ENCODE data around the gene PDZK1IP1.

Gene PDZK1IP1, protein sequence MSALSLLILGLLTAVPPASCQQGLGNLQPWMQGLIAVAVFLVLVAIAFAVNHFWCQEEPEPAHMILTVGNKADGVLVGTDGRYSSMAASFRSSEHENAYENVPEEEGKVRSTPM

DNA sequence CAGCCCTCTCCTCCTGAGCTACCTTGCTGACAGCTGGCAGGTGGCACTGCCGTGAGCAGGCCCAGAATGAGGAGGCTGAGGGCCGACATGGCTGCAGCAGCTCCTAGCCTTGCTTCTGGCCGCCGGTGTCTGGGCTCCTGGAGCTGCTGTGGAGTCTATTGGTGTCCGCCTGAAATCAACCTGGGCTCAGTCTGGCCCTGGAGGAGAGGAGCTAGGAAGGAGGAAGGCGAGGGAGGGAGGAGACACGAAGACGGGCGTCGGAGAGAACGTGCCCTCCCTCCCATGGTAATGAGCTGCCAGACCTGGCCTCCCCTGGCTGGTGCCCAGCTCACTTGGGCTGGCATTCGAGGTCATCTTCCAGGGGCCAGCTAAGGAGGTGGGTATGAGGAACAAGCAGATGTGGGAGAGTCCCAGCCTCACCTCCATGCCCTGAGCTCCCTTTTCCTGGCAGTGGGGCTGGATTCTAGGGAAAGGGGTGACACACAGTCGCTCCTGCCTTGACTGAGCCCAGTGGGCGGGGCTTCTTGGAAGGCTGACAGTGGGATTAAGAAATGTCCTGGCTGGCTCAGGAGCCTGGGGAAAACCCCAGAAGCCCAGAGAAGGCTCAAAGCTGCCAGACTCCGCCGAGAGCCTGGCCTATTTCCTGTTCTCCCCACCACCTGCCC lies at the start of gene PDZK1IP1:
TSS of gene PDZK1IP1 (minus strand) at position 193 of the 665 bp plus-strand sequence. CDS start at position 89, 104 bp downstream.
- DNase-seq: no peak

DNA sequence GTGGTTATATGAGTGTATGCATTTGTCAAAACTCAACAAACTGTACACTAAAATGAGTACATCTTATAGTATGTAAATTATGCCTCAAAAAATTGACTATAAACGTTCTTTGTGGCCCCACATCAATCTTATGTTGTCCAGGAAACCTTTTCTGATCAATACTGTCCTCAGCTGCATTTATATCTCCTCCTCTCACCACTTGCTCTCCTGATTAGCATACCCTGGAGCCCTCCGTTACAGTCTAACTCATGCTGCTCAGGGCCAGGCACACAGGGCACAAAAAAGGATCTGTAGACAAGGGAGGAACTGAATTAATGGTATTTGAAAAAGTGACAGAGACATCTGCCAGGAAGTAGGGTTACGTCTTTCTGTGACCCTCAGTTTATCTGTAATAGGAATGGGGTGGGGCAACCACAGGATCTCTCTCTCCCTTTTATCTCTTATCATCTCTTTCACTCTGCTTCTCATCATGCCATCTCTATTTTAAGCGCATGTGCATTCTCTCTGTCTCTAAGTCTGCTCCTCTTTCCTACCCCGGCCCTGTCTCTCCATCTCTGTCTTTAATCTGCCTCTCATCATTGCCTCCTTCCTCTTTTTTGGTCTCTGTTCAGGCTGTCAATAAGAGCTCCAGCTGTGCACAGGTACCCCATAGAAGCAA lies 49.2 kb upstream of the PDZK1IP1 start:
- no peak for DNase-seq

DNA sequence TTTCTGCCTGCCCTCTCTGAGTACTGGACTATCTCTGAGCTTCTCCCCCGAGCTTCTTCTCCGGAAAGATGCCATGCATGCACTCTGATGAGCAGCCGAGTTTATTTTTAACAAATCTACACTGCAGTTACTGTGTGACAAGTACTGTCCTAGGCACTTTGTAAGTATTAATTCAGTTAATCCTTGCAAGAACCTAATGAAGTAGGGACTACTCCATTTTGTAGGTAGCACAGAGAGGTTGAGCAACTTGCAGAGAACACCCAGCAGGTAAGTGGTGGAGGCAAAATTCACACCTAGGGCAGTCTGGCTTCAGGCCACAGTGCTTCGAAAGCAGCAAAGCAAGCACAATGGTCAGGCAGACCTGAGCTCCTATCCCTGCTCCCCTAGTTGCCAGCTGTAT lies 46.0 kb upstream of the PDZK1IP1 start:
- DNase-seq: no peak

GRCh38 chr1:47235241-47235681 lies 45.4 kb upstream of the PDZK1IP1 start:
- DNase-seq: no peak

DNA sequence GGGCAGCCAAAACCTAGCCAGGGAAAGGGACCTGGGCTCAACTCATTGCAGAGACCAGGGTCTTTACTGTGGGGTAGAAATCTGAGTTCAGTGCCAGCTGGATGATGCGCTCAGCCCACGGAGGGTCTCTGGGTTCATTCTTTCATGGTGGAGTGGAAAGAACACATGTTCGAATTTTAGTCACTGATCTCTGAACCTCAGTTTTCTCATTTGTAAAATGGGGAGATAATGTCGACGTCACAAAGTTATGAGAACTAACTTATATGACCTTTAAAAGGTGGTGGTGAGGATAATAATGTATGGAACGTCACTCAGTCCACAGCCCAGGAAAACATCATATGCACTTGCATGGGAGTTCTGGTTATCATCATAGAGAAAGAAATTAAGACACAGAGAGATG lies 43.4 kb upstream of the PDZK1IP1 start:
- DNase-seq: no peak

DNA sequence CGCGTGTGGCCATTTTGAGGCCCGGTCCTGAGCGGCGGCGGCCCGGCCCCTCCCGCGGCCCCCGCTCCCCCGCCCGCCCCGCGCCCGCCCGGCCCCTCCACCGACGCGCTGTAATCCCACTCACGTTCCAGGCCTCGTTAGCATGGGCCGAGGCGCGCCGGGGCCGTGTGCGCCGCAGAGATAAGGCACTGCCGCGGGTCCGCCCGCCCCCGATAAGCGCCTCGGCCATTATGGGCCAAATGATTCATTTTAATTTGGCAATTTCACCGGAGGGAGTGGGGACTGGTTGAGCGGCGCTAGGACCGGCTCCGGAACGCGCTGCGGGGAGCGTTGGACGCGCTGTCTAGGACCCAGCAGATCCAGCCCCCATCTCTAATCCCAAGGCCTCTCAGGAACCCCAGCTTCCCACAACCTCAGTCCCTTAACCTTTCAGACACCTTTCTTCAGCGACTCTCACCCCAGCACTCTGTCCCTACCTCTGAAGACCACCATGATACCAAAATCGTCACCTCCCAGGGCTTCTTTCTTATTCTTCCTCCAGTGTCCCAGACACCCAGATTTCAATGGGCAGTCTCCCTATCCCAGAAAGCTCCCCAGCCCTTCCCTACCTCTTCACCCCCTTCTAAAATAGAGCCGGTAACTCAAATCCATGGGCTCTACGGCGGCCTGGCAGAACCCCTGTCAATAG lies 42.5 kb upstream of the PDZK1IP1 start, which contains the start of gene TAL1:
TSS of gene TAL1 (minus strand) at position 39 of the 688 bp plus-strand sequence. CDS start 6,337 bp downstream, outside the sequence.
- no peak for DNase-seq

DNA sequence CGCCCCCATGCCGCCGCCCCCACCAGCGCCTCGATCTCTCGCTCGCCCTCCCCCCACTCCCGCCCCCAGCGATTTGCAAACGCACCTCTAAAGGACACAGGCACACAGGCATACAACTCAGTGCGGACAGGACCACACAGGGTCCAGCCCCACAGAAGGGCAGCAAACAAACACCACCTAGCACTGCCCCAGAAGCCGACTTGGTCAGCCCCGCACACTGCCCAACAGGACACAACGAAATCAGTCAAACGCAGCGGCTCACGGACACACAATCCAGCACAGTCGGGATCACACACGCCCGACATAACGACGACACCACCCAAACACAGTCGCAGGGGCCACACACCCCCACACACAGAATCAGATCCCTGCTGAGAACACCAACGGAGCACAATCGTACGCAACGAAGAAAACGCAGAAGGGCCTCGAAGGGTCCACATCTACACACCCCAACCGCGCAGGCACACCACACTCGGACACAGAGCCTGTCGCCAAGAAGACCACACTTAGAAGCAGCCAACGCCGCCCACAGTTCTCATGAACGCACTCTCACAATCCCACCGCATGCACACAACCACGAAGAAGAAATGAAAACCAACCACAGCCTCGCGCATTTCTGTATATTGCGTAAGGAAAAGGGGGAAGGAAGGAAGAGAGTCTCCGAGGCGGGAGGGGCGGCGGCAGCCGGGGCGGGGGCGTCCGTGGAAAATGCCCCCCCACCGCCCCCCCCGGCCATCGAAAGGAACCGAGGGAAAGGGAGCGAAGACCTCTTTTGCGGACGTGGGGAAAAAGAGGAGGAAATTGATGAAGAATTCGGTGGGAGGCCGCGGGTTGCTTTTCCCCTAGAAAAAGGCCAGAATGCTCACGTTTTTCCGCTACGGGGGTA lies 41.7 kb upstream of the PDZK1IP1 start:
- no peak for DNase-seq

DNA sequence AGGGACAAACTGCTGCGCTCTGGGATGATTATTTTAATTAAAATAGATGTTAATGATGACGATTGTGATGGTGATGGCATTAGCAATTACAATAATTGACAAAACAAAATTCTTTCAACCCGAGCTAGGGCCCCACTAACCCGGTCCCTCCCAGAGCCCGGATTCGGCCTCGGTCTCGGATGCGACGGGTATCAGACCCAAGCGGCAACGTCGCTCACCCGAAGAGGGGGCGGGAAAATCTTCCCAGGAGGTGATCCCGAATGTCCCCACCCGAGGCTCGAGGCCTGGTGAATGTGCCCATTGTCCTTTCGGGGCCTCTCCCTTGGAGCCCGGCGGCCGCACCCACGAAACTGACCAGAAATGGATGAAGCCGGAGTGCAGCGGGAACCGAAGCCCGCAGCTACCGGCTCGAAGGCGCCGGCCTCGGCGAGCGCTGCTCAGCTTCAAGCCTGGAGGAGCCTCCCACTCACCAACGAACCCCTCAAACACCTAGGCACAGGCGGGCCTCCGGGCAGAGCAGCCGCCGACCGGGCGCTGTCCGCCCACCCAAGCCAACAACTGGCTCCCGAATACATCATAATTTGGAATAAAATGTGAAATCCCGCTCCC lies 41.0 kb upstream of the PDZK1IP1 start:
- no peak for DNase-seq

DNA sequence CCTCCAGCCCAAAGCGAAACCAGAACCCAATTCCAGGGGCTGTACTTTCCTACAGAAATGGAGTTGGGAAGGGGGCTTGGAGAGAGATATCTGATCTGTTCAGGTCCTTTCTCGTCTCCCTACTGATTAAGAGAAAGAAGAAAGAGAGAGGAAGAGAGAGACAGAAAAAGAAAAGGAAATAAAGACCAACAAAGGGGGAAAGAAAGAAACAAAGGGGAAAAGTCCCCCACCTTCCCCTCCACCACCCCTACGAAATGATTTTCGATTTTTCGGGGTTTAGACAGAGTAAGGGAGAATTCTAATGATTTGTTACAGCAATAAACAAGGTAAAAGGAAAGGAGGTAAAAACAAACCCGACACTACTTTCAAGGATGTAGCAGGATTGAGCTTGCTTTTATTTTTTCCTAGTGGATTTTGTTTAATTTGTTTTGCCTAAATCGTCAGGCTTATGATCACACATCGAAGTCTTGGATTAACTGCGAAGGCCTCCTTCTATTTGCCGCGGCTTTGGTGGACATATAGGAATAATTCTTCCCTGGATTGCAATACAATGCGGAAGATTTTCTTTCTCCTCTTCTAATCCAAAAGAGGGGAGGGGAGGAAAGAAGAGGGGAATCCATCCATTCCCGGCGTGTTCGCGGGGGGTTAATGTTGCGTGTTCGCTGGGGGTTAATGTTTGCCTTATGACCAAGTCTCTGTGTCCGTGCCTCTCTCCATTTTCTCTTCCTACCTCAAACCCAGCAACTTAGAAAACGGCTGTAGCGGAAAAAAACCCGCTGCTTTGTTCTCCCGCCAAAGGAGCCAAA lies 40.3 kb upstream of the PDZK1IP1 start:
- no peak for DNase-seq

GRCh38 chr1:47229031-47229885 lies 39.4 kb upstream of the PDZK1IP1 start:
- no peak for DNase-seq

- no peak for DNase-seq
Measured at GRCh38 chr1:47228644-47229030, 38.8 kb upstream of the PDZK1IP1 start.

DNA sequence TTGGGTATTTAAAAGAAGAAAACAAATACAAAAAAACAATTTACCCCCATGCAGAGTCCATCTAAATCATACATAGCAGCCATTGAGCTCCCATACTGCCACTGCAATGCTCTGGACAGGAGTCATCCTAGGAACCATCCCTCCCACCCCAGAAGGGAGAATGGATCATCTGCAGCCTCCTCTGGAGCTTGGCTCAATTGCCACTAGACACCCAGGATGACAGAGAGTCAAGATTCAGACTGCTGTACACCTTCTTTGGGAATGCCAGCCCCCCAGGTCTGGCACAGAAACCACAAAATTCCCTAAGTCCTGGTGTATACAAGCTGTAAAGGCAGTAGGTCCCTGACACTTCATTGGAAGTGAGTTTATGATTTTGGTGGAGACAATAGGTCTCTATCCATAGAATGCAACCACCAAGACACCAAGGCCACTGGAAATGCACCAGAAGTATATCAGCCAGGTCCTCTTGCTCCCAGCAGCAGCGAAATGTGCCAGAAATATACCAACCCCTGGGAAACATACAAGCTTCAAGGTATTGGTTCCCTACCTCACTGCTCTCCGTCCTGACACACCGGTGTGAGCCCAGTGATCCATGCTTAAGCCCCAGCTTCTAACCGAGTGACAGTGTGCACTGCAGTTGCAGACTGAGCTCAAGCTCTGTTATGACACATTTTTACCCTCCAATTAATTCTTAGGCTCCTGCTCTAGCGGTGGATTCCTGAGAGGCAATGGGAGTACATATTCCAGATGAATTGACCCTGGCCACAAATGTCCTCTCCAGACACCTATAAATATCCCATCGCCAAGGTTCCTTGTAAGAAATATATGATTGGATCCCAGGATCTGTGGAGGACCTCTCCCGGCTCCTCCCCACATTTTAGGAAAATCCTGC lies 37.8 kb upstream of the PDZK1IP1 start:
- DNase-seq: no peak

DNA sequence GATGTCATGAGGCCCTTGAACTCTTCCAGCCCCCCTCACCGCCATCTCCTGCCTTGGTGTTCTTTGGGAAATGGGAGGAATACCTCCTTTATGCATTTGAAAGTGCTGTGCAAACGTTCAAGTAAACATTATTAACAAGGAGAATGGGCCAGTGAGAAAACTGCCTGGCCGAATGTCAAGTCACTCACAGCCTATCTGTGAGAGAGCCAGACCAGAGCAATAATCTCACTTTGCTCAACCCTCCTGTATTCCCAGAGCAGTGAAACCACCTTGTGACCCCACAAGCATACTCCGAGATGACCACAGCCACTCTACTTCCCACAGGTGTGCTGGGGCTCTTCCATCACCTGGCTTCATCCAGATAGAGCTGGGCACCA lies 37.0 kb upstream of the PDZK1IP1 start:
- no peak for DNase-seq

- no peak for DNase-seq
Measured at GRCh38 chr1:47226121-47226838, 36.4 kb upstream of the PDZK1IP1 start.

DNA sequence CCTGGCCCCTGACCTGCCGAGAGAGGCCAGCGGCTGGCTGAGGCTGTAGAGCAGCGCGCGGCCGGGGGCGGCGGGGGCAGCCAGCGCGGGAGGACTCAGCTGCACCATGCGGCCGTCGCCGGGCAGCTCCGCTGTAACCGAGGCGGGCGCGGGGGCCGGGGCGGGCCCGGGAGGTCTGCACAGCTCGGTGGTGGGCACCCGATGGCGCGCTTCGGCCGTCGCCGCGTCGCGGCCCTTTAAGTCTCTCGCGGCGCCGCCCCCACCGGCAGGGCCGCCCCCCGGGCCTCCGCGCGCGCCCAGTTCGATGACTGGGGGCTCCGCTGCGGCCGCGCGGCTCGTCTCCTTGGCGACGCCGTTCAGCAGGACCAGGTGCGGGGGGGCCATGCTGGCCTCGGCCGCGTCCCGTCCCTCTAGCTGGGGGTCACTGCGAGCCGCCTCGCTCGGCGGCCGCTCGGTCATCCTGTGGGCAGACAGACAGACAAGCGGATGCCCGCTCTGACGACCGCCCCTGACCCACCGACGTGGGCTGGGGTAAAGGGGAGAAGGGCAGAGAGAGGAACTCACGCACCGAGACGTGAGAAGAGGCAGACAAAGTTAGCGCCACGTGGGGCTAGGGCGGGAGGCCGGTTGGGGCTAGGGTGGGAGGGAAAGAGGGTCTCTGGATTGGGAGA lies 35.7 kb upstream of the PDZK1IP1 start:
- no peak for DNase-seq

DNA sequence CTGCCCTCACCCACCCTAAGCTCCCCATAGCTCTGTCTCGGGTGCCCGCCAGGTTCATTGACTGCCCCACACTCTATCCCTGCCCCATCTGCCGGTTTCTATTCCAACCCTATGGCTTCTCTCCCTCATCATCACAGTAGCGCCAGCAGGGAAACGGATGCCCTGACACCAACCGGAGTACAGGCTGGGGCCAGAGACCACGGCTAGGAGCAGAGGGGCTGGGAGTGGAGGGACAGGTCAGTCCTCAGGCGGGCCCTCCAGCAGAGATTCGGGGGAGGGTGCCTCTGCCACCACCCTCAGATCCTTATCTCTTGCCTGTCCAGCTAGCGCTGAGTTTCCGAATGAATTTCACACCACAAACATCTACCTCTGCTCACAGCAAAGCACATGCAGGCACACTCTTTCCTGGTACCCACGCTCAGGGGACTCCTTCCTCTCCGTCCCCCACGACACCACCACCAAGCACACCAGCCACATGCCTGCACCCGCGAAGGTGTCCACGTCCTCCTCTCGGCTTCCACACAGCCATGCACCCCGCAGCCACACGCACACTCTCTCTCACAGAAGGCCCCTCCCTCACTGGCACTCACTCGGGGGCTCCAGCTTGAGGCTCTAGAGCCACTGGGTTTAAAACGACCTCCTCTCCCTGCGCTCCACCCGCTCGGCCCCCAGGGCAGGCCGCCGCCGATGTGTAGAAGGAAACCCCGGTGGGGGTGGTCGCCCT lies 35.0 kb upstream of the PDZK1IP1 start:
- DNase-seq: no peak

Measured in NCI-H510A (cell line).